ENCODE measurements around the gene KCNMB2.
"Not testable (repeated sequence)": the region's sequence is repeated elsewhere in the genome, so short reads cannot be mapped to it uniquely, and the experiment has no call there.

KCNMB2 gene

DNA sequence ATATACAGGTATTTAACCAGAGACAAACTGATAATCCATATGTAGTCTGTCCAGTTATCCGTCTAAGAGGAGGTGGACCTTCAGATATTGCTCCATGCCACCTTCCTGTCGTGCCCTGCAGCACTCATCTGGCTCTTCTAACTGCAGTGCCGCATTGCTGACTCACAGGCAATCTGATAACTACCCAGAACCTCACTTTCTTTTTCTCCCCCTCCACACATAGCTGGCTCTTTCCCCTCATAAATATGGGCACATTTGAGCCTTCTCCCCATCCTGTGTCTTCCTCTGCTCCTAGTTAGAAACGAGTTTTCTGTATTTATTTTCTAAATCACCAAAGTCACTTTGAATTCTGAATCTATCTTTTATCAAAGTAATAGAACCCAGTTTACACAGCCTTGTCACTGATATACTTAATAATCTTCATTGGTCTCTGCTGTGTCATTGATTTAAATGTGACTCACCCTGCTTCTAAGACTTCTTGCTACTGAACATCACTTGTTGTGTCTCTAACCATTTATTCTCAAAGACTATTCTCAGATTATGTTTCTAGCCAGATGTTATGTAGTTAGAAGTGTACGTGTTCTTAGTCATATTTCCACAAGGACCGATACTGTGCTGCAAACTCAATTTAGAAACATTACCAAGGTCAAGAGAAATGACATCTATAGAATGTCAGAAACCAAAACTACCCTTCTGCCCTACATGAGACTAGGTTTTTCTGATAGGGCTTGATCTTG lies 17.4 kb upstream of the KCNMB2 start:
- no peak for DNase-seq (ENCODE audit: low read depth in 2 of 3, low spot score in 1 of 3)

DNA sequence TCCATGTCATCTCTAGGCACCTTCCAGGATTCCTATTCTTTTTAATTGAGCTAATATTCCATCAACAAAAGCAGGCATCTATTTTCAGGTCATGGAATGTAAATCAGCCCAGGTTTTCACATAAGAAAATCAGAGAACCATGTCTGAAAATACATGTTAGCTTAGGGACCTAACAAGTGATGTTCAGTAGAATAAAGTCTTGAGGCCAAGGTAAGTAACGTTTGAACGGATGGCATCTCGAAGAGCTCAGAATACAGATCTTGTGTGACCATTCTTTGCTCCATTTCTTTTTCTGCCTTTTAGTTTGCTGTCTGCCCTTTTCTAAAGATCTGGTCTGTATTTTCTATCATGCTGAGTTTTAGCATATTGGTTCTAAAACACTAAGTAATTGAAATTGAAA lies 16.5 kb upstream of the KCNMB2 start:
- no peak for DNase-seq (ENCODE audit: low read depth in 2 of 3, low spot score in 1 of 3)

DNA sequence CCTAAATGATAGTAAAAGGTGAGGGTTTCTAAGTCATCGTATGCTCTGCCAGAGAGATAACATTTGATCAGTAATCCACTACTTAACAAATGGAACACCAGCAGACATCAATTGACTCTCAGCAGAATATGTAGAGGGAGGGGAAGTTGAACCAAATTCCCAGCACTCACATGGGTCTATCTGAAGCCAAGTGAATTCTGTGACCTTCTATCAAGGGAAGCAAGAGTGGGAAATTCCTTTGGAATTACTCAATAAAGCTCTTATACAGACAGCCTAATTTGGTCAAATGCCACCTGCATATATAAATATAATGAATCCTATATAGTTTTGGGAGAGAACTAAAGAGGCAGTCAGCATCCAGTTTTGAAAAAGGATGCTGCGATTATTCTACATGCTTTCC lies 15.8 kb upstream of the KCNMB2 start:
- no peak for DNase-seq (ENCODE audit: low read depth in 2 of 3, low spot score in 1 of 3)

DNA sequence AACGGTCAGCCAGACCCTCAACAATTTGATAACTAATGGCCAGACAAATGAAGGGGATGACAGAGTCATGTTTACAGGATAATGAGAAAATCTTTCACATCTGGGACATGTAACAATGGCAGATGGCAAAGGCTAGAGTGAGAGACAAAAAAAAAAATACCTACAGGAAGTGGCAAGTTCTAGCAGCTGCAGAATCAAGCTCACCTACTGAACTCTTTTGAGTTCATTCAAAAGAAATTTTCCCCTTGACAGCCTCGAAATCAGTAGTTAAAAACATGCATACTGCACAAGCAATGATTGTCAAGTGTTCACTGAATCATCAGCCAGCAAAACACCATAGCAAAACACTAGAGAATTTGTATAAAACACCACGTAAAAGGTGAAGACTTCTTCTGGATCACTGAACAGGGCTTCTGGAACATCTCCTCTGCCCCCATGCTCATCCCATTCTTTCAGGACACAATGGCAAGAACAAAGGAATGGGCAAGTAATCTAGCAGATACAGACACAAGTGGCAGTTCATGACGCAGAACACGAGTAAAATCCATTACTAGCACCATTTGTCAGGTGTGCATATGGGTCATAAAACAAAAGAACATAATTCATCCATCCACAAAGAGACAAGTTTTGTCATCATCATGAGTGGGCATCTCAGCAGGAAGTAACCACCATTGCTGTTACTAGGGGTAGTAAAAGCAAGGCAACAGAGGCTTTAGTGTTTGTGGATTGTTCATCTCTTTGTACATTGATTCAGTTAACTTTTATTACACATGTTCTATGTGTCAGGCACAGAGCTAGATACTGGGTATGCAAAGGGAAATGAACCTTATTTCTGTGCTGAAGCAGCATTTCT lies 13.8 kb upstream of the KCNMB2 start:
- no peak for DNase-seq (ENCODE audit: low read depth in 2 of 3, low spot score in 1 of 3)

- DNase-seq (ENCODE audit: low read depth in 2 of 3, low spot score in 1 of 3): no peak
Measured at GRCh38 chr3:178525251-178525650, 11.0 kb upstream of the KCNMB2 start.

GRCh38 chr3:178526291-178526690 lies 9.9 kb upstream of the KCNMB2 start:
- no peak for DNase-seq (ENCODE audit: low read depth in 2 of 3, low spot score in 1 of 3)

- DNase-seq (ENCODE audit: low read depth in 2 of 3, low spot score in 1 of 3): no peak
Measured at GRCh38 chr3:178527981-178528380, 8.3 kb upstream of the KCNMB2 start.

DNA sequence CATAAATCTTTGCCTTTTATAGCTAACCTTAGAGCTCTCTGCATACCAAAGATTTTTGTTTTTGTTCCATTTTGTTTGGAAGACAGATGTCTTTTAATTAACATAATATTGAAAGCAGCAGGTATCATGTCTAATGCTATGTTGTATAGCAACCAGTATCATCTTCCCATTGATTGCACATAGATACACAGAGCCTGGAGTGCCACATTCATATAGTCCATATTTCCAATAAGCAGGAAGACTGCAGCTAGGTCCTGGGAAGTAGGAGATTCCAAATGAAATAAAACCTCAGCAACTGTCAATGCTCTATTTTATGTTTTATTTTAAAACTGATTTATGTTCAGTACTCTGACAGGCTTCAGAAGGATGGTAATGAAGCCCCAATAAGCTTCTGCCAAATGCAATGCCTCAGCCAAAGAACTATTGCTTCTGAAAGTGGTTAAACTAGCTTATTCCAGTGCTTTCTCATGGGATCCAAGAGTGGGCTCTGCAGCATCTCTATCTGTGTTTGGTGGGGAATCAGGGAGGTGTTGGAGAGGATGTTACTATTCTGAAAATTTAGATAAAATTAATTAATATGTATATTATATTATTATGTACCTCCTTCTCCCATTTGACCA lies 6.5 kb upstream of the KCNMB2 start:
- DNase-seq (ENCODE audit: low read depth in 2 of 3, low spot score in 1 of 3): no peak

GRCh38 chr3:178532476-178532875 lies 3.8 kb upstream of the KCNMB2 start:
- DNase-seq (ENCODE audit: low read depth in 2 of 3, low spot score in 1 of 3): no peak

GRCh38 chr3:178537122-178537705 lies 978 bp downstream of the KCNMB2 start:
- no peak for DNase-seq (ENCODE audit: low read depth in 2 of 3, low spot score in 1 of 3)

- no peak for DNase-seq (ENCODE audit: low read depth in 2 of 3, low spot score in 1 of 3)
Measured at GRCh38 chr3:178538056-178538455, 1.8 kb downstream of the KCNMB2 start.

DNA sequence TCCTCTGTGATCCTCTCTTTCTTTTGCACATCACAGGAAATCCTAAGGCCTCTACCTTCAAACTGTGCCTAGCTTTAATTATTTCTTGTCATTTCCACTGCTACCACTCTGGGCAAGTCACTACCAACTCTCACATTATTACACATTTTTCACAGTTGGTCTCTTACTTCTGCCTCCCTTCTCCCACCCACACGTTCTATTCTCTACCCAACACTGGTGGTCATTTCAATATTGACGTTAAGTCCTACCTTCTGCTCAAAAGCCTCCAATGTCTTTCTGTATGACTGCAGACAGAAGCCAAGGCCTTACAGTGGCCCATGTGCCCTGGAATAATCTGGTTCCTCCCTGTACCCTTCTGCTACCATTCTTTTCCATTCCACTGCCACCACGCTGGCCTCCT lies 3.9 kb downstream of the KCNMB2 start:
- DNase-seq (ENCODE audit: low read depth in 2 of 3, low spot score in 1 of 3): no peak

DNA sequence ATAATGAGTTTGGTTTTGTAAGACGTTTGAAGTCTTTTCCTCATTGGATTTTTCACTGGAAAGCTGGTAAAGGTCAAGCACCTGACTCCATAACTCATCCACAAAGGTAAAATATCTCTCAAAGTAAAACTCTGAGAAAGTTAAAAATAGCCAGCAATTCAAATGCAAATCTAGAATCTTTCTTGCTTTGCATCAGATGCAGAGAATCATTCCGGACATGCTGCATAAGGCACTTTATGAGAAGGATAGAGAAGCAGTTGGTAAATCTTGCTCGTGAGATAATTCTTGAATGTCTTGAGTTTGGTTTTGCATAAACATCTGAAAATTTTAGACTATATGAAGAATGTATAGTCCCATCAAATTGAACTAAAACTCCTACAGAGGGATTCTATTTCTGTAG lies 9.1 kb downstream of the KCNMB2 start:
- no peak for DNase-seq (ENCODE audit: low read depth in 2 of 3, low spot score in 1 of 3)

DNA sequence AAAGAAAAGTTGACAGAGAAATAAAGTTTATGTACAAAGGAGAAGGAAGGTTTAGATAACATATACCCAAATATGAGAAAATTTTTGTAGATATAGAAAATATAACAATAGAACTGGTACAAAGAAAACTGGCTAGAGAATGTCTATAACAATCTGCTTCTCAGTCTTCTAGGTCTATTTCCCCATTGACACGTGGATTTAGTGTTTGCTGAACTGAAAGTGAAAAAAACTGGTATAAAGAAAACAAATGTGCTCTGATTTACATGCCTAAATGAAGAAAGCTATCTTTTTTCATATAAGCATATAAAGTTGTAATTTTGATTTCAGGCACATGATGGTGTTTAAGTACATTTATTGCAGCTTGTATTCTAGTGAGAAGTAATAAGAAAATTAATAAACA lies 9.8 kb downstream of the KCNMB2 start:
- no peak for DNase-seq (ENCODE audit: low read depth in 2 of 3, low spot score in 1 of 3)

- DNase-seq (ENCODE audit: low read depth in 2 of 3, low spot score in 1 of 3): not testable (repeated sequence)
Measured at GRCh38 chr3:178549426-178549825, 13.2 kb downstream of the KCNMB2 start.

DNA sequence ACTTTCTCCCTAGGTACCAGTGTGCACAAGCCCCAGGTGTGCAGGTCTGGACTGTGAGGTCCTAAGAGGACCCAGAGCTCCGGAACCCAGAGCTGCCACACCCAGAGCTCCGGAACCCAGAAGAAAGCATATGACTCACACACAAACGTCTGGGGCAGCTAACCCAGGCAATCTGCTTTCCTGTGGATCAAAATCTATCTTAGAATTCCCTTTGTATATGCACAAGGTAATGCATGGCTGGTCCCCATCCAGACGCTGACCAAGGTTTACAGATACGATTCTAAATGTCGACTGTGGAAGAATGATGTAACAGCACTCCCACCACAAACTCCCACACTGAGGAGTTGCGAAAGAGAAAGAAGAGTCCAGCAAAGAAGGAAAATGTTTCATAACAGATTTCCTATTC lies 15.7 kb downstream of the KCNMB2 start:
- no peak for DNase-seq (ENCODE audit: low read depth in 2 of 3, low spot score in 1 of 3)

DNA sequence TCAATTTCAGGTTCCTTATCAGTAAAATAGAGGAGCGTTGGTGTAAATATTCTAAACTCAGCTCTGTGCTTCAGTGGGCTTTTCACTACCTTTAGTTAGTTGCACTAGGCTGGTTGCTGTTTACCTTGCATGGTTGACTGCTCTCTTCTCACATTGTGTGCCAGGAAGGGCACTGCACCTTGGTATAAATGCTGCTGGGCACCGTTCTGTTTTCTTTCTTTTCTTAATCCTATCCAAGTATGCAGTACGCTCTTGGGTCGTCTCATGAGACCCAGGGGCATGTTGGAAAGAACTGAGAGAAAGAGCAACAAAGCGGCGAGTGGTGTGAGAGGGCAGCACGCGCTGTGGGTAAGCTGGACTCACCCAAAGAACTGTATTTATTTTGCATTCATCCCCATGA lies 22.4 kb downstream of the KCNMB2 start:
- DNase-seq (ENCODE audit: low read depth in 2 of 3, low spot score in 1 of 3): no peak

DNA sequence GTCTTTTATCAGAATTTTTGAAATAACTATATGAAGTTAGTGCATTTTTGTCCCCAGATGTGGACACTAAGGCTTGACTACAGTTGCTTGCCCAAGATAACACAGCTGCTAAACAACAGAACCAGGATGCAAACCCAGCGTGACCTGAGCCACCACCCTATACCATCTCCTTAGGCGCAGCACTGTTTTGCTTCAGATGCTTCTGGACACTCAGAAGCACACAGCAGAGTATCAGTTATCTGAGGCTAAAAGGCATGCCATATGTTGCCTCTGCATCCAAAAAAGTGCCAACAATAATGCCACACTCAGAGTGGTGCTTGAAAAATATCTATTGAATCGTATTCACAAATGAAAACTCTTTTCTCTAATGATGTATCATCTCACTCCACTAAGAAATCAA lies 24.5 kb downstream of the KCNMB2 start:
- no peak for DNase-seq (ENCODE audit: low read depth in 2 of 3, low spot score in 1 of 3)

DNA sequence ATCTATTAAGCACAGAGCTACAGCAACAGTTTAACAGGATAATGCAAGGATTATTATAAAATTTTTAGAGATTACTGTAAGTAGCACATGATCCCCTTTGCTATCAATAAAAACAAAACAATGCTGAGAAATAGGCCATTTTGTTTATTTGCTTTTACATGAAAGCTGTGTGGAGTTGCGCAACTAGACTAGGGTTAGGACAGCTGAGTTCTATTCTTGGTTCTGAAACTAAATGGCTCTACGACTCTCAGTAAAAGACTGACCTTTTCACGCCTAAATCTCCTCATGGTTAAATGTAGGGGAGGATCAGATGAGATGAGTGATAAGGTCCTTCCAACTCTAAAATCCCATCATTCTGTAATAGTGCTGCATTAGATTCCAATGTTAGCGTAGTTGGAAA lies 25.0 kb downstream of the KCNMB2 start:
- no peak for DNase-seq (ENCODE audit: low read depth in 2 of 3, low spot score in 1 of 3)

GRCh38 chr3:178562143-178562946 lies 26.1 kb downstream of the KCNMB2 start:
- DNase-seq (ENCODE audit: low read depth in 2 of 3, low spot score in 1 of 3): no peak

DNA sequence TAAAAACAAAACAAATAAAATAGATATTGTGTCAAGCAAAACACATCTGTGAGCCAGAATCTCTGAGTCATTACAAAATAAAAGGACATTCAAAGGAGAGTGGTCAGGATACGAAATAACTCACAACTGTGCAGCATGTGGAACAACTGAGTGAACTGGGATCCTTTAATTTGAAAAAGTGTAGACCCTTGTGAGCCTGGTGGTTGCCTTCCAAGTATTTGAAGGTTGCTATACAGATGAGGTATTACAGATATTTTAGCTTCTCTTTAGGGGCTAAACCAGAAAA lies 26.7 kb downstream of the KCNMB2 start:
- DNase-seq (ENCODE audit: low read depth in 2 of 3, low spot score in 1 of 3): no peak

Data from stimulated activated CD4-positive, alpha-beta T cell treated with anti-CD3 and anti-CD28 coated beads, Interleukin-12 subunit alpha, Interleukin-12 subunit beta, amount 100 ng/mL, for 48 hours (primary cell).